Nucleus accumbens (tissue), 56 donors: ENCODE results near the gene GALNT14.

Experiments
- DNase-seq, 56 donors: peaks; one replicate each; lab custom pipeline; 2025; lab: John Stamatoyannopoulos, UW

GALNT14 gene

GRCh38 chr2:31088504-31089195 lies 49.6 kb downstream of the GALNT14 start:
- no peak for DNase-seq

DNA sequence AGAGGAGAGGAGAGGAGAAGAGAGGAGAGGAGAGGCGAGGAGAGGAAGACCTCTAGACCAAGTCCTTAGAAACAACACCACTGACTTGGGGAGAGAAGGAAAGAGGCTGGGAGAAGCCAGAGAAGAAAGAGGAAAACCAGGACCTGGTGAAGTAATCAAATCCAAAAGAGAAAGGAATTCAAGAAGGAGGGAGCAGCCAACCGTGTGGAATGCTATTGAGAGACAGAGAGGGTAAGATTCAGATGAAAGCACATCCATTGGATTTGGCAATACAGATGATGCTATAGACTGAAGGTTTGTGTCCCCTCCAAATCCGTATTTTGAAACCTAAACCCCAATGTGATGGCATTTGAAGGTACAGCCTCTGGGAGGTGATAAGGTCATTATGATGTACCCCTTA lies 50.7 kb downstream of the GALNT14 start:
- DNase-seq, result no peak

- DNase-seq, result no peak
These were observed 51.6 kb downstream of the GALNT14 start for GRCh38 chr2:31086590-31086989.

GRCh38 chr2:31083234-31083993 lies 54.8 kb downstream of the GALNT14 start:
- no peak for DNase-seq

GRCh38 chr2:31082002-31082401 lies 56.2 kb downstream of the GALNT14 start:
- no peak for DNase-seq

DNA sequence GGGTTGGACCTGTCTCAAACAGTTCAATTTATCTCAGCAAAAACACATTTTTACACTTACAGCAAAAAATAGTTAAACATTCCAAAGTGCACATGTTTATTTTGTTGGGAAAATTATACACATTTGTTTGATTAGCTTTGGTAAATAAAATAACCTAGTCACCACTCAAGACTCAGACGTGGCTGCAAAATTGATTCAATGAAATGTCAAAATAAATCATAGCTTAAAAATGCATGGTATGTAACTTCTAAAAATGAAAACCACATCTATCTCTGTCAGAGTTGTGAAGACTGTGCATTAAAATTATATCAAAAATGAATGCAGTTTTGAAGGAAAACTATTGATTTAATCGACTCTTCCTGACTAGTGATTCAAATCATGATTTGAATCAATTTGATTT lies 56.7 kb downstream of the GALNT14 start:
- no peak for DNase-seq

- no peak for DNase-seq
These were observed 57.9 kb downstream of the GALNT14 start for GRCh38 chr2:31080361-31080760.

GRCh38 chr2:31079665-31080064 lies 58.6 kb downstream of the GALNT14 start:
- no peak for DNase-seq

- DNase-seq, result no peak
These were observed 59.6 kb downstream of the GALNT14 start for GRCh38 chr2:31078579-31079105.

GRCh38 chr2:31078011-31078410 lies 60.2 kb downstream of the GALNT14 start:
- no peak for DNase-seq

DNA sequence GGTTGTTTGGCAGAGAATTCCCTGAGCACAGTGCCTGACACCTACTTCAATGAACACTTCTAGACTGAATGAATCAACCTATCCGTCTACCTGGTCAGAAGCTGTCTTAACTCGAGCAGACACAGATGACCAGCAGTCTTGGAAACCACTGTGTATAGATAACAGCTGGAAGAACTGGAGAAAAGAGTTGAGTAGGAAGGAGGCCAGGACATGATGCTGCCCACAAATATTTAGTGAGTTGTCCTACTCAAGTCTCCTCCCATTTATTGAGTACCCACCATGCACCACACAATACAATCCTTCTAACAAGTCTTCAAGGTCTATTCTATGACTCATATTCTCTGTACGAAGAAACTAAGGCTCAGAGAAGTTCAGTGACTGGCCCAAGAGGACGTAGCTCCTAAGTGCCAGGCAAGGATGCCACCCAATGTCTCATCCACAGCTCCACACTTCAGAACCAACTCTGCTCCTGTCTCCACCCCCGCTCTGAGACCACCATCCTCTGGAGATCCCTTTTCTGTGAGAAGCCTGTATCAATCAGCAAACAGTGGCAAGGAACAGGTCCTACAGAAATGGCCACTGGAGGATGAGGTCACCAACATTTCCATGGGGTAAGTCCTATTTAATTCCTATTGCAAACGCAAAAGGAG lies 62.2 kb downstream of the GALNT14 start:
- no peak for DNase-seq

- no peak for DNase-seq
These were observed 62.8 kb downstream of the GALNT14 start for GRCh38 chr2:31075431-31075830.

- DNase-seq, result no peak
These were observed 66.5 kb downstream of the GALNT14 start for GRCh38 chr2:31071741-31072140.

DNA sequence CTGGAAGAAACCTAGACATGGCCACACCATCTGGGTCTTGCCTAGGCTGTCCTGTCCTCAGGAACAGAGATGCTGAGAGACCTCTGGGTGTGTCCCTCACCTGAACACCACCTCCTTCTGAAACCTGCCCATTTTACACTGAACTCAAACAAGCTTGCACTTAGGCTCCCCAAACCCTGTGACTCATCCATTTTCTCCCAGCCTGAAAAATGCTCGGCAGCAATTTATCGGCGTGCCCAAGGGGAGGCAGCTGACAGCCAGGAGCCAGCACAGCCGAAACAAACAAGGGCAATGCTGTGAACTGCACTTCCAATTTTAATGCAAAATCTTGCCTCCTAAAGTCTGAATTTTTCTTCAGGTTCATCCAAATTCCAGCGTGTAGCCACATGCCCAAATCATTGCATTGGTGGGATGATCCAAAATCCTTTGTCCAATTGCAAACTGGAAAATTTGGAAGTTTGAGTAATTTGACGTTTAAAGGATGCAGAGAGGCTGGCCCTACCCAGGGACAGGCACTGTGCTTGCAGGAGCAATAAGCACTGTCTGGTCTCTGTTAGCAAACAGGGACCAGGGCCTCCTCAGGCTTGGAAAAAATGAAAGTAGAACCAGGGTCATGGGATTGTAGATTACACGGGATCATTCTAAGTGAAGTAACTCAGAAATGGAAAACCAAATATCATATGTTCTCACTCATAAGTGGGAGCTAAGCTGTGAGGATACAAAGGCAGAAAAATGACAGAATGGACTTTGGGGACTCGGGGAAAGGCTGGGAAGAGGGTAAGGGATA lies 67.7 kb downstream of the GALNT14 start:
- DNase-seq, result no peak

DNA sequence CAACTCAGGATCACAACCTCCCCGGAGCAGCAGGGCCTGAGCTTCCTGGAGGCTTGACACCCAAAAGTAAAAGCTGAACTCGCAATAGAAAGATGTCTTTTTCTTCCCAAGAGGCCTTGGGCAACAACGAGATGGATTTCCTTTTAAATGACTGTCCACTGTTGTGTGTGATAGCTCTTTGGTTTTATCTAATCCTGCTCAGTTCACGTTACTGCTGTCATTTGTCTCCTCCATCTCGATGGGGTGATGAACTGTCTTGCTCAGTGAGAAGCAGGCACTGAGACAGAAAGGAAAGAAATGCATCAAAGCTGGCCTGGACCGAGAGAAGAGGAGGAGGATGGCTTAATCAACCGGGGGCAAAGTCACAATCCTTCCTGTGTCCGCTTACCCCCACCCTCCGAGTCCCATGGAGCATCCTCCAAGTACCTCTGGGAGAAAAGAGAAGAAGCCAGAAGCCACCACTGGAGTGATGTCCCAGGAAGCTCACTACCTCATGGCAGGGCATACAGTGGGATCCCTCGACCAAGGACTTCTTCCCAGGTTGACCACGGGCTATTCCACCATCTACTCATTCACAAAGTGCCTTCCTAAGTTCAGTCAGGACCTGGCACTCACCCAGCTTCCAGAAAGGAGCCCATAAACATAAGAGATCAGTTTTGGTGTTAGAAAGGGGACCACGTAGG lies 68.5 kb downstream of the GALNT14 start:
- no peak for DNase-seq

- peak in 1 of 56 donors; percentile 27 for DNase-seq
These were observed 71.0 kb downstream of the GALNT14 start for GRCh38 chr2:31067259-31067658.

GRCh38 chr2:31066551-31066950 lies 71.7 kb downstream of the GALNT14 start:
- peak in 15 of 56 donors; percentile 2 to 58 (median 7) for DNase-seq

GRCh38 chr2:31066086-31066485 lies 72.2 kb downstream of the GALNT14 start:
- peak in 1 of 56 donors; percentile 9 for DNase-seq

- no peak for DNase-seq
These were observed 72.9 kb downstream of the GALNT14 start for GRCh38 chr2:31065356-31065755.

DNA sequence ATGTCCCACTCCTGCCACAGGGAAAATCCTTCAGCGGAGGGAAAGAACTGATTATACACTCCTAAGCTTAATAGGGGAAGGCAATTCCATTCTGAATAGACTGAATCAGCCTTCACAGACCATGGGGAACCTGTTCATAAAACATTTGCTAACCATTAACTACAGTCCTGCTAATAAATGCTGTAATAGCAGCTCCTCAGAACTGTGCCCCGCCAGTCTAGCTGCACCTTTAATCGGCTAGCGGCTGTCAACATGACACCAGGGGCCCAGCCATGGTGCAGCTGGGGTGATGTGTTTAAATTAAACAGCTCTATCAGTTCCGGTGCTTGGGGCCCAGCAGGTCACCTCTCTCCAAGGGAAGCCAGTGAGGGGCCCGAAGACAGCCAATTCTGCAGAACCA lies 77.8 kb downstream of the GALNT14 start:
- DNase-seq, result no peak
